Fibroblast of lung (primary cell): Measurements from ENCODE around the gene CYP4F3. TPM values are rescaled to one million over a fixed set of nuclear protein-coding genes. Genes with fewer than 3 reads are reported as not detected.

Experiments
- DNase-seq, 2 donors: peaks; one replicate each; pipeline versions ENCODE4 v3.0.0 to v3.0.0-alpha.2; 2010; ENCODE audit warnings: low read depth in 2 of 2
- H2AFZ ChIP-seq: 2 replicates; pipeline ENCODE4 v1.5.1; 2012; ENCODE audit warnings: low read length, control low read depth, inconsistent platforms
- H3K27ac ChIP-seq: 2 replicates; pipeline ENCODE4 v1.5.1; 2011; ENCODE audit warnings: low read length, control low read depth; ENCODE audit not compliant: insufficient read depth
- H3K27me3 ChIP-seq: 2 replicates; pipeline ENCODE4 v1.5.1; 2011; ENCODE audit warnings: mild to moderate bottlenecking, low read length; ENCODE audit not compliant: control insufficient read depth, insufficient read depth
- H3K36me3 ChIP-seq: 2 replicates; pipeline ENCODE4 v1.5.1; 2011; ENCODE audit warnings: low read length; ENCODE audit not compliant: control insufficient read depth, insufficient read depth
- H3K4me1 ChIP-seq: 2 replicates; pipeline ENCODE4 v1.5.1; 2011; ENCODE audit warnings: low read length; ENCODE audit not compliant: control insufficient read depth, insufficient read depth; ENCODE audit errors: extremely low read depth
- H3K4me2 ChIP-seq: 2 replicates; pipeline ENCODE4 v1.5.1; 2011; ENCODE audit warnings: low read length, control low read depth; ENCODE audit not compliant: insufficient read depth; ENCODE audit errors: extremely low read depth
- H3K4me3 ChIP-seq, 4 experiments: fragments of 200-600 bp in 1 of 4; sonication (generic) in 1 of 4; replicated peaks in 1 of 4; 2 replicates each; pipeline ENCODE4 v1.5.1; 2011 to 2016; ENCODE audit warnings: low read length in 4 of 4, low read depth in 3 of 4, mild to moderate bottlenecking in 3 of 4, control low read depth in 2 of 4, inconsistent platforms in 1 of 4, mixed read lengths in 1 of 4; ENCODE audit not compliant: insufficient read depth in 1 of 4; ENCODE audit errors: control extremely low read depth in 1 of 4
- H3K79me2 ChIP-seq: 2 replicates; pipeline ENCODE4 v1.5.1; 2012; ENCODE audit warnings: mild to moderate bottlenecking, low read length, inconsistent platforms; ENCODE audit not compliant: control insufficient read depth, insufficient read depth
- H3K9ac ChIP-seq: 2 replicates; pipeline ENCODE4 v1.5.1; 2011; ENCODE audit warnings: mild to moderate bottlenecking, low read length, control low read depth; ENCODE audit not compliant: insufficient read depth
- H3K9me3 ChIP-seq: 2 replicates; pipeline ENCODE4 v1.5.1; 2012; ENCODE audit warnings: low read depth, low read length; ENCODE audit not compliant: control insufficient read depth, insufficient read depth
- H4K20me1 ChIP-seq: 2 replicates; pipeline ENCODE4 v1.5.1; 2011; ENCODE audit warnings: low read length; ENCODE audit not compliant: control insufficient read depth, insufficient read depth; ENCODE audit errors: extremely low read depth
- EZH2 ChIP-seq: IDR thresholded peaks from 2 replicates; pipeline ENCODE4 v1.5.1; 2012; ENCODE audit warnings: low read length, control low read depth, mild to moderate bottlenecking; ENCODE audit errors: missing control alignments
- polyA plus RNA-seq, 2 donors: library from polyadenylated mRNA; depleted of rRNA in 1 of 2; stranded (reverse) in 1 of 2; unstranded in 1 of 2; fragments of >200 nt; gene quantifications; 2 replicates each; pipeline ENCODE4 v1.2.1, GENCODE V29; 2011 to 2012; ENCODE audit warnings: missing spikeins in 1 of 2
- total RNA-seq: library from RNA; depleted of rRNA; stranded (reverse); fragments of >200 nt; gene quantifications from 2 replicates; pipeline ENCODE4 v1.2.1, GENCODE V29; 2014
- TF ChIP-seq, protein P1 (sequence below), 2 donors: IDR thresholded peaks in 1 of 2; conservative IDR thresholded peaks in 1 of 2; 1 replicate in 1 of 2; 2 replicates in 1 of 2; pipeline ENCODE4 v1.5.1; 2011 to 2012; ENCODE audit warnings: low read length in 2 of 2, control low read depth in 1 of 2, inconsistent platforms in 1 of 2, low read depth in 1 of 2, mild to moderate bottlenecking in 1 of 2

The CYP4F3 gene
- total and polyA plus RNA-seq, 2 donors (not counting 1 experiment from before 2014, with no cell fraction given): not detected

DNA sequence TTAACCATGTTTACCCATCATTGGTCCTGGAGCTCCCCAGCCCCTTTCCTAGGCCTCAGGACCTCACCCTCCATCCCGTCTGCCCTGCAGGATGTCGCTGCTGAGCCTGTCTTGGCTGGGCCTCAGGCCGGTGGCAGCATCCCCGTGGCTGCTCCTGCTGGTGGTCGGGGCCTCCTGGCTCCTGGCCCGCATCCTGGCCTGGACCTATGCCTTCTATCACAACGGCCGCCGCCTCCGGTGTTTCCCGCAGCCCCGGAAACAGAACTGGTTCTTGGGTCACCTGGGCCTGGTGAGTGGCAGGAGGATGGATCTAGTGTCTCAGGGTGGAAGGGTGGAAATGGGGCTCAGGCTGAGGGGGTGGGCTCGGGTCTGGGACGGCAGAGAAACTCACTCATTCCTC is 25.2 kb upstream of the CYP4F3 start:
- no peaks in the 10 kb centered on the region for H4K20me1 ChIP-seq
- no peaks in the 10 kb centered on the region for H3K36me3 ChIP-seq
- no peaks in the 10 kb centered on the region for H3K79me2 ChIP-seq
- H3K27ac ChIP-seq: no peak overlapping the region
- H3K4me3 ChIP-seq: no peak overlapping the region
- no peaks in the 10 kb centered on the region for H3K4me1 ChIP-seq
- no peak overlapping the region for H2AFZ ChIP-seq
- no peak overlapping the region for H3K9ac ChIP-seq
- TF ChIP-seq, protein P1, sequence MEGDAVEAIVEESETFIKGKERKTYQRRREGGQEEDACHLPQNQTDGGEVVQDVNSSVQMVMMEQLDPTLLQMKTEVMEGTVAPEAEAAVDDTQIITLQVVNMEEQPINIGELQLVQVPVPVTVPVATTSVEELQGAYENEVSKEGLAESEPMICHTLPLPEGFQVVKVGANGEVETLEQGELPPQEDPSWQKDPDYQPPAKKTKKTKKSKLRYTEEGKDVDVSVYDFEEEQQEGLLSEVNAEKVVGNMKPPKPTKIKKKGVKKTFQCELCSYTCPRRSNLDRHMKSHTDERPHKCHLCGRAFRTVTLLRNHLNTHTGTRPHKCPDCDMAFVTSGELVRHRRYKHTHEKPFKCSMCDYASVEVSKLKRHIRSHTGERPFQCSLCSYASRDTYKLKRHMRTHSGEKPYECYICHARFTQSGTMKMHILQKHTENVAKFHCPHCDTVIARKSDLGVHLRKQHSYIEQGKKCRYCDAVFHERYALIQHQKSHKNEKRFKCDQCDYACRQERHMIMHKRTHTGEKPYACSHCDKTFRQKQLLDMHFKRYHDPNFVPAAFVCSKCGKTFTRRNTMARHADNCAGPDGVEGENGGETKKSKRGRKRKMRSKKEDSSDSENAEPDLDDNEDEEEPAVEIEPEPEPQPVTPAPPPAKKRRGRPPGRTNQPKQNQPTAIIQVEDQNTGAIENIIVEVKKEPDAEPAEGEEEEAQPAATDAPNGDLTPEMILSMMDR (conservative IDR thresholded peaks at IDR 0.05 in 1 of 2, IDR thresholded peaks at IDR 0.05 in 1 of 2; ENCODE audit: low read depth in 1 of 2, low read length in 2 of 2): no peak
- TF ChIP-seq EZH2: no peak
- H3K4me2 ChIP-seq: no peak overlapping the region
- H3K27me3 ChIP-seq: no peaks in the 10 kb centered on the region
- no peaks in the 10 kb centered on the region for H3K9me3 ChIP-seq
- DNase-seq: no peak

DNA sequence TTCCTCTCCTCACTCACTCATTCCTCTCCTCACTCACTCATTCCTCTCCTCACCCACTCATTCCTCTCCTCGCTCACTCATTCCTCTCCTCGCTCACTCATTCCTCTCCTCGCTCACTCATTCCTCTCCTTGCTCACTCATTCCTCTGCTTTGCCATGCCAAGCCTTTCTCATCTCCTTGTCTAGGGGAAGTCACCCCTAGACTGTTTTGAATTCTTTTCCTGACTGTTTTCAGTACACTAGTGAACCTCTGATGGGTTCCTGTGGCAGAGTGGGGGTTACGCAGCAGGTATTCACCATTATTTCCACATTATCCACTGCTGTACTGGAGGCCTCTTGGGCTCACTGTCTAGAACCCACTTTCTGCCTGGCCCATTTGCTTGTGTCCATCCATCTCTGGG is 24.5 kb upstream of the CYP4F3 start:
- DNase-seq: no peak
- Histone ChIP-seq H3K4me2 (no peak overlapping the region), H2AFZ (no peak overlapping the region), H3K27ac (no peak overlapping the region), H3K36me3 (no peaks in the 10 kb centered on the region), H3K4me1 (no peaks in the 10 kb centered on the region), H3K27me3 (no peaks in the 10 kb centered on the region), H4K20me1 (no peaks in the 10 kb centered on the region), H3K4me3 (no peak overlapping the region), H3K79me2 (no peaks in the 10 kb centered on the region), H3K9me3 (no peaks in the 10 kb centered on the region), H3K9ac (no peak overlapping the region)
- no peak for TF ChIP-seq EZH2
- TF ChIP-seq, protein P1 (conservative IDR thresholded peaks at IDR 0.05 in 1 of 2, IDR thresholded peaks at IDR 0.05 in 1 of 2; ENCODE audit: low read depth in 1 of 2, low read length in 2 of 2): no peak

DNA sequence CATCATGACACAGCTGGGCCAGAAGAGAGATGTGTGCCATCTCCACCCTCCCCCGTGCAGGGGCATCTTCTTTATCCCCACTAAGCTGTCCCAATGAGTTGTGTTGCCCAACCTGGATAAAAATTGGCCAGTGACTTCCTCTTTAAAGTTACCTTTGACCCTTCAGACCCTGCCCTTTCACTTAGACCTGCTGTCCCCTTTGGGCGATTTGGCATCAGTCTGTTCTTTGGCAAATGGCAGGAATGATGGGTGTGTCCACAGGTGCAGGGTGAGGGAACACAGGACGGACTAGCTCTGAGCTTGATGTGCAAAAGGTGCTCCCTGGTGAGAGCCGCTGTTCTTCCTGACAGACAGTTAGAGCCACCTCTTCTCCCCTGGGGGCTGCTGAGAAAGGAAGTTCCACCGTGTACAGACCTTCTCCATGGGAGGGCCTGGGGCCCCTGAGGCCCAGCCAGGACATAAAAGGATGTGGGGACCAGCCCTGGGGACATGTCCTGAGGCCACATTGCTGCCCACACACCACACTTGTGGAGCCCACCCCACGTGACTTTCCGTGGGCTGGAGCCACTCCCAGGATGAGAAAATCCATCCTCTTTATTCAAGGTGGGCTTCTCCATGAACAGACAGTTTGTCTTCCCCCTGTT is 23.9 kb upstream of the CYP4F3 start:
- no peak for TF ChIP-seq EZH2
- TF ChIP-seq, protein P1 (conservative IDR thresholded peaks at IDR 0.05 in 1 of 2, IDR thresholded peaks at IDR 0.05 in 1 of 2; ENCODE audit: low read depth in 1 of 2, low read length in 2 of 2): no peak
- Histone ChIP-seq H3K27ac (no peak overlapping the region), H3K9me3 (no peaks in the 10 kb centered on the region), H3K79me2 (no peaks in the 10 kb centered on the region), H3K36me3 (no peaks in the 10 kb centered on the region), H3K4me2 (no peak overlapping the region), H3K9ac (no peak overlapping the region), H3K27me3 (no peaks in the 10 kb centered on the region), H3K4me1 (no peaks in the 10 kb centered on the region), H4K20me1 (no peaks in the 10 kb centered on the region), H3K4me3 (no peak overlapping the region), H2AFZ (no peak overlapping the region)
- no peak for DNase-seq
